HEK293 (cell line): ENCODE results near the gene CEP120.

Source experiments
- CTCF ChIA-PET: fragments of 350-600 bp; formaldehyde crosslinking; extraction: SDS; loops from one replicate; lab custom pipeline; 2021; ENCODE audit warnings: antibody characterized with exemption; lab: Yijun Ruan, JAX
- POLR2A ChIA-PET: fragments of 300-600 bp; formaldehyde crosslinking; extraction: SDS; loops from one replicate; lab custom pipeline; 2020; ENCODE audit warnings: antibody characterized with exemption, inconsistent platforms; lab: Yijun Ruan, JAX
- H3K27ac ChIP-seq: fragments of 200-500 bp; sonication (Bioruptor generic); 2 replicates; pipeline ENCODE4 v1.5.1; 2014; ENCODE audit warnings: low read depth, low read length, control low read depth, inconsistent platforms; ENCODE audit errors: extremely low read depth
- H3K36me3 ChIP-seq, 2 experiments: fragments of 200-500 bp in 1 of 2; sonication (Bioruptor generic) in 1 of 2; 1 replicate in 1 of 2; 2 replicates in 1 of 2; pipeline ENCODE4 v1.5.1; 2014 to 2017; ENCODE audit warnings: inconsistent platforms in 2 of 2, low read length in 2 of 2; ENCODE audit not compliant: control insufficient read depth in 2 of 2, insufficient read depth in 1 of 2
- H3K4me1 ChIP-seq: fragments of 200-500 bp; sonication (Bioruptor generic); 2 replicates; pipeline ENCODE4 v1.5.1; 2014; ENCODE audit warnings: mild to moderate bottlenecking, low read length, inconsistent platforms; ENCODE audit not compliant: control insufficient read depth, insufficient read depth
- H3K4me3 ChIP-seq: 2 replicates; pipeline ENCODE4 v1.5.1; 2011; ENCODE audit warnings: low read depth, mild to moderate bottlenecking, control low read depth, low read length, moderate library complexity
- H3K9me3 ChIP-seq: fragments of 200-500 bp; sonication (Bioruptor generic); 2 replicates; pipeline ENCODE4 v1.5.1; 2014; ENCODE audit warnings: low read depth, low read length, inconsistent platforms; ENCODE audit not compliant: control insufficient read depth, insufficient read depth
- OSR2 ChIP-seq: fragments of 450-650 bp; formaldehyde crosslinking; IDR thresholded peaks from 2 replicates; pipeline ENCODE4 v1.5.1; 2016; ENCODE audit warnings: missing biosample characterization, missing genetic modification characterization
- ZNF114 ChIP-seq: fragments of 450-650 bp; formaldehyde crosslinking; IDR thresholded peaks from 2 replicates; pipeline ENCODE4 v1.5.0; 2017; ENCODE audit warnings: missing biosample characterization, missing genetic modification characterization
- ZNF155 ChIP-seq: fragments of 450-650 bp; formaldehyde crosslinking; IDR thresholded peaks from 2 replicates; pipeline ENCODE4 v1.5.1; 2016; ENCODE audit warnings: missing biosample characterization, missing genetic modification characterization
- ZNF184 ChIP-seq: fragments of 450-650 bp; IDR thresholded peaks from 2 replicates; pipeline ENCODE4 v1.5.1; 2018; ENCODE audit warnings: missing biosample characterization, mild to moderate bottlenecking, missing genetic modification characterization
- ZNF2 ChIP-seq: fragments of 450-650 bp; formaldehyde crosslinking; IDR thresholded peaks from 2 replicates; pipeline ENCODE4 v1.5.1; 2016; ENCODE audit warnings: missing biosample characterization, missing genetic modification characterization
- ZNF211 ChIP-seq: fragments of 450-650 bp; formaldehyde crosslinking; IDR thresholded peaks from 2 replicates; pipeline ENCODE4 v1.5.1; 2016; ENCODE audit warnings: low read depth, missing biosample characterization, missing genetic modification characterization
- ZNF221 ChIP-seq: fragments of 450-650 bp; formaldehyde crosslinking; IDR thresholded peaks from 2 replicates; pipeline ENCODE4 v1.5.1; 2017; ENCODE audit warnings: missing biosample characterization, missing genetic modification characterization, borderline replicate concordance
- ZNF350 ChIP-seq: fragments of 450-650 bp; formaldehyde crosslinking; IDR thresholded peaks from 2 replicates; pipeline ENCODE4 v1.5.0; 2017; ENCODE audit warnings: missing biosample characterization, mild to moderate bottlenecking, missing genetic modification characterization
- ZNF416 ChIP-seq: fragments of 450-650 bp; formaldehyde crosslinking; IDR thresholded peaks from 2 replicates; pipeline ENCODE4 v1.5.1; 2016; ENCODE audit warnings: missing biosample characterization, missing genetic modification characterization
- ZNF548 ChIP-seq: fragments of 450-650 bp; formaldehyde crosslinking; IDR thresholded peaks from 2 replicates; pipeline ENCODE4 v1.5.1; 2016; ENCODE audit warnings: missing biosample characterization, missing genetic modification characterization
- ZNF561 ChIP-seq: fragments of 450-650 bp; IDR thresholded peaks from 2 replicates; pipeline ENCODE4 v1.5.1; 2018; ENCODE audit warnings: missing biosample characterization, missing genetic modification characterization, borderline replicate concordance
- ZNF585B ChIP-seq: fragments of 450-650 bp; formaldehyde crosslinking; IDR thresholded peaks from 2 replicates; pipeline ENCODE4 v1.5.1; 2016; ENCODE audit warnings: missing biosample characterization, missing genetic modification characterization
- ZNF623 ChIP-seq: fragments of 450-650 bp; formaldehyde crosslinking; IDR thresholded peaks from 2 replicates; pipeline ENCODE4 v1.5.1; 2016; ENCODE audit warnings: missing biosample characterization, missing genetic modification characterization
- ZNF664 ChIP-seq: fragments of 450-650 bp; formaldehyde crosslinking; IDR thresholded peaks from 2 replicates; pipeline ENCODE4 v1.5.1; 2016; ENCODE audit warnings: missing biosample characterization, missing genetic modification characterization
- ZSCAN23 ChIP-seq: fragments of 450-650 bp; formaldehyde crosslinking; IDR thresholded peaks from 2 replicates; pipeline ENCODE4 v1.5.1; 2016; ENCODE audit warnings: missing biosample characterization, missing genetic modification characterization
- TF ChIP-seq, protein P1 (sequence below): fragments of 450-650 bp; formaldehyde crosslinking; IDR thresholded peaks from 2 replicates; pipeline ENCODE4 v1.5.1; 2016; ENCODE audit warnings: missing biosample characterization, missing genetic modification characterization
- TF ChIP-seq, protein P2 (sequence below): fragments of 450-650 bp; formaldehyde crosslinking; IDR thresholded peaks from 2 replicates; pipeline ENCODE4 v1.5.1; 2016; ENCODE audit warnings: missing biosample characterization, missing genetic modification characterization
- TF ChIP-seq, protein P3 (sequence below): fragments of 450-650 bp; formaldehyde crosslinking; IDR thresholded peaks from 2 replicates; pipeline ENCODE4 v1.5.1; 2016; ENCODE audit warnings: missing biosample characterization, missing genetic modification characterization
- TF ChIP-seq, protein P4 (sequence below): fragments of 450-650 bp; formaldehyde crosslinking; conservative IDR thresholded peaks from 2 replicates; pipeline ENCODE4 v1.5.1; 2016; ENCODE audit warnings: low read depth, missing biosample characterization, missing genetic modification characterization

The CEP120 gene

DNA sequence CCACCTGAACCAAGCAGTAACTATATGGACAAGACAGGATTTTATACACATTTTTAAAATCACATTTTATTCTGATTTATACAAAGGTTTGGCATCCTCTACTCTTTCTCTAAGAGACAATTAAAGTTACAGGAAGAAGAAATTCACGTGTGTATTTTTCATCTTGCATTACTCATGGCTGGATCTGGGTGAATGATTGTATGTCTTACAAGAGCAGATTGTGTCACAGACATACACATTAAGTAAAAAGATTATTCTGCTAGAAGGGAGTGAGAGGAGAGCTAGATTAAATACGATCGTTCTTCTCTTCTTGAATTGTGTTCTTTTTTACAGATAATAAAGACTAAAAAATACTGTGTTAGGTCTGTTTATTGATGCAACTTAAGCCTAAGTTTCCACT is 20.8 kb upstream of the CEP120 start:
- ChIA-PET POLR2A (no interaction called here), CTCF (interaction anchor here (0.5 kb wide), 1 partner anchor 62 kb away, joined by 3 read pairs; no protein-coding TSS in a partner anchor)
- no peak overlapping the region for H3K27ac ChIP-seq
- no peaks in the 10 kb centered on the region for H3K9me3 ChIP-seq
- TF ChIP-seq ZNF155 (tag by site-specific recombination) (no peak), ZNF114 (tag by site-specific recombination) (no peak), ZNF585B (no peak), ZNF561 (tag by site-specific recombination) (no peak), ZSCAN23 (tag by site-specific recombination) (no peak), ZNF211 (tag by site-specific recombination) (no peak), ZNF350 (tag by site-specific recombination) (no peak), ZNF2 (tag by site-specific recombination) (no peak), ZNF221 (tag by site-specific recombination) (no peak), ZNF416 (tag by site-specific recombination) (no peak), ZNF548 (tag by site-specific recombination) (no peak), OSR2 (tag by site-specific recombination) (no peak)
- TF ChIP-seq, protein P1, sequence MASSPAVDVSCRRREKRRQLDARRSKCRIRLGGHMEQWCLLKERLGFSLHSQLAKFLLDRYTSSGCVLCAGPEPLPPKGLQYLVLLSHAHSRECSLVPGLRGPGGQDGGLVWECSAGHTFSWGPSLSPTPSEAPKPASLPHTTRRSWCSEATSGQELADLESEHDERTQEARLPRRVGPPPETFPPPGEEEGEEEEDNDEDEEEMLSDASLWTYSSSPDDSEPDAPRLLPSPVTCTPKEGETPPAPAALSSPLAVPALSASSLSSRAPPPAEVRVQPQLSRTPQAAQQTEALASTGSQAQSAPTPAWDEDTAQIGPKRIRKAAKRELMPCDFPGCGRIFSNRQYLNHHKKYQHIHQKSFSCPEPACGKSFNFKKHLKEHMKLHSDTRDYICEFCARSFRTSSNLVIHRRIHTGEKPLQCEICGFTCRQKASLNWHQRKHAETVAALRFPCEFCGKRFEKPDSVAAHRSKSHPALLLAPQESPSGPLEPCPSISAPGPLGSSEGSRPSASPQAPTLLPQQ, result no peak
- H3K4me1 ChIP-seq, result no peaks in the 10 kb centered on the region
- H3K4me3 ChIP-seq, result no peak overlapping the region
- no peaks in the 10 kb centered on the region for H3K36me3 ChIP-seq

DNA sequence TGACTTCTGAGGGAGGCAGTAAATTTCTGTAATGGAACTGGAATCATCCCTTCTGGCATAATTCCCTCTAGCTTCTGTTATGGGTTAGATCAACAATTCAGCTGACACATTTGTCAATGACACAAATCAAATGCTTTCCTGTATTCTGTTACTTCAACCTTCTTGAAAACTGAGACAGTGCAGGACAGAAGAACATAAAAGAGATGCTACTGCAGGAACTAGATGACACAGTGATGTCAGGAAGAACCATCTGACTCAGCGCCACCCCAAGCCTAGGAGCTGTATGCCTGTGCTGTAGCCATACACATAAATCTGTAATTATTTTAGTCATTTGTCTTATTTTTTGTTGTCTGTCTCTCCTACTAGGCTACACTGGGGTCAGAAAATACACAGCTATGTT is 18.2 kb upstream of the CEP120 start:
- CTCF ChIA-PET, result interaction anchor here (2.4 kb wide), 1 partner anchor 18 kb away, joined by 11 read pairs; the partner anchor contains the start of gene CEP120
- Histone ChIP-seq H3K4me1 (0 out of 2 replicates have a peak, but pooled peaks cover 3% of the 10 kb centered on the region), H3K36me3 (no peaks in the 10 kb centered on the region), H3K27ac (no peak overlapping the region), H3K9me3 (no peaks in the 10 kb centered on the region), H3K4me3 (no peak overlapping the region)
- POLR2A ChIA-PET, result no interaction called here
- peak; percentile 81 for TF ChIP-seq OSR2 (tag by site-specific recombination)
- TF ChIP-seq, protein P2, sequence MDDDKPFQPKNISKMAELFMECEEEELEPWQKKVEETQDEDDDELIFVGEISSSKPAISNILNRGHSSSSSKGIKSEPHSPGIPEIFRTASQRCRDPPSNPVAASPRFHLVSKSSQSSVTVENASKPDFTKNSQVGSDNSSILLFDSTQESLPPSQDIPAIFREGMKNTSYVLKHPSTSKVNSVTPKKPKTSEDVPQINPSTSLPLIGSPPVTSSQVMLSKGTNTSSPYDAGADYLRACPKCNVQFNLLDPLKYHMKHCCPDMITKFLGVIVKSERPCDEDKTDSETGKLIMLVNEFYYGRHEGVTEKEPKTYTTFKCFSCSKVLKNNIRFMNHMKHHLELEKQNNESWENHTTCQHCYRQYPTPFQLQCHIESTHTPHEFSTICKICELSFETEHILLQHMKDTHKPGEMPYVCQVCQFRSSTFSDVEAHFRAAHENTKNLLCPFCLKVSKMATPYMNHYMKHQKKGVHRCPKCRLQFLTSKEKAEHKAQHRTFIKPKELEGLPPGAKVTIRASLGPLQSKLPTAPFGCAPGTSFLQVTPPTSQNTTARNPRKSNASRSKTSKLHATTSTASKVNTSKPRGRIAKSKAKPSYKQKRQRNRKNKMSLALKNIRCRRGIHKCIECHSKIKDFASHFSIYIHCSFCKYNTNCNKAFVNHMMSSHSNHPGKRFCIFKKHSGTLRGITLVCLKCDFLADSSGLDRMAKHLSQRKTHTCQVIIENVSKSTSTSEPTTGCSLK, result no peak
- TF ChIP-seq ZNF184 (tag by site-specific recombination), result no peak

DNA sequence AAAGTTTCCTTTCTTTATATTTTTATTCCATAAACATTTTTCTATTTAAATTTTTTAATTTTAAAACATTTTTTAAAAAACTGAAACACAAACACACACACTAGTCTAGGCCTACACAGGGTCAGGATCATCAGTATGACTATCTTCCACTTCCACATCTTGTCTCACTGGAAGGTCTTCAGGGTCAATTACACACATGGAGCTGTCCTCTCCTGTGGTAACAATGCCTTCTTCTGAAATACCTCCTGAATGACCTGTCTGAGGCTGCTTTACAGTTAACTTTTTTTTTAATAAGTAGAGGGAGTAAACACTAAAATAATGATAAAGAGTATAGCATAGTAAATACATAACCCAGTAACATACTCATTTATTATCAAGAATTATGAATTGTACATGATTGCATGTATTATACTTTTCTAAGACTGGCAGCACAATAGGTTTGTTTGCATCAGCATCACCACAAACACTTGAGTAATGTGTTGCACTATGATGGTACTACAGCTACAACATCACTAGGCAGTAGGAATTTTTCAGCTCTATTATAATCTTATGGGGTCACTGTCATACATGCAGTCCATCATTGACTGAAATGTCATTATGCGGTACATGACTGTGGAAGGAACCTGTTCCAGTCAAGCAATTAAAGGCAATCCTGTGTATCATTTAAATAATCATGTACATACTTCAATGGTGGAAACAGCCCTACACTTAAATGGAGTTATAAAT is 17.4 kb upstream of the CEP120 start:
- no peak overlapping the region for H3K4me3 ChIP-seq
- no peak overlapping the region for H3K27ac ChIP-seq
- ChIA-PET POLR2A (no interaction called here), CTCF (interaction anchor here (0.6 to 2.4 kb wide), 2 partner anchors 17 to 45 kb away, joined by 3 to 11 read pairs; partner anchors contain the start of gene CEP120)
- peak; percentile 63; the same call in 1 of the 2 replicates for TF ChIP-seq ZNF664 (tag by site-specific recombination)
- TF ChIP-seq, protein P3, sequence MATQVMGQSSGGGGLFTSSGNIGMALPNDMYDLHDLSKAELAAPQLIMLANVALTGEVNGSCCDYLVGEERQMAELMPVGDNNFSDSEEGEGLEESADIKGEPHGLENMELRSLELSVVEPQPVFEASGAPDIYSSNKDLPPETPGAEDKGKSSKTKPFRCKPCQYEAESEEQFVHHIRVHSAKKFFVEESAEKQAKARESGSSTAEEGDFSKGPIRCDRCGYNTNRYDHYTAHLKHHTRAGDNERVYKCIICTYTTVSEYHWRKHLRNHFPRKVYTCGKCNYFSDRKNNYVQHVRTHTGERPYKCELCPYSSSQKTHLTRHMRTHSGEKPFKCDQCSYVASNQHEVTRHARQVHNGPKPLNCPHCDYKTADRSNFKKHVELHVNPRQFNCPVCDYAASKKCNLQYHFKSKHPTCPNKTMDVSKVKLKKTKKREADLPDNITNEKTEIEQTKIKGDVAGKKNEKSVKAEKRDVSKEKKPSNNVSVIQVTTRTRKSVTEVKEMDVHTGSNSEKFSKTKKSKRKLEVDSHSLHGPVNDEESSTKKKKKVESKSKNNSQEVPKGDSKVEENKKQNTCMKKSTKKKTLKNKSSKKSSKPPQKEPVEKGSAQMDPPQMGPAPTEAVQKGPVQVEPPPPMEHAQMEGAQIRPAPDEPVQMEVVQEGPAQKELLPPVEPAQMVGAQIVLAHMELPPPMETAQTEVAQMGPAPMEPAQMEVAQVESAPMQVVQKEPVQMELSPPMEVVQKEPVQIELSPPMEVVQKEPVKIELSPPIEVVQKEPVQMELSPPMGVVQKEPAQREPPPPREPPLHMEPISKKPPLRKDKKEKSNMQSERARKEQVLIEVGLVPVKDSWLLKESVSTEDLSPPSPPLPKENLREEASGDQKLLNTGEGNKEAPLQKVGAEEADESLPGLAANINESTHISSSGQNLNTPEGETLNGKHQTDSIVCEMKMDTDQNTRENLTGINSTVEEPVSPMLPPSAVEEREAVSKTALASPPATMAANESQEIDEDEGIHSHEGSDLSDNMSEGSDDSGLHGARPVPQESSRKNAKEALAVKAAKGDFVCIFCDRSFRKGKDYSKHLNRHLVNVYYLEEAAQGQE (tag by site-specific recombination), result 0 out of 2 replicates have a peak, but pooled peaks have one; percentile 22
- TF ChIP-seq ZNF623 (tag by site-specific recombination), result no peak
- TF ChIP-seq, protein P4, sequence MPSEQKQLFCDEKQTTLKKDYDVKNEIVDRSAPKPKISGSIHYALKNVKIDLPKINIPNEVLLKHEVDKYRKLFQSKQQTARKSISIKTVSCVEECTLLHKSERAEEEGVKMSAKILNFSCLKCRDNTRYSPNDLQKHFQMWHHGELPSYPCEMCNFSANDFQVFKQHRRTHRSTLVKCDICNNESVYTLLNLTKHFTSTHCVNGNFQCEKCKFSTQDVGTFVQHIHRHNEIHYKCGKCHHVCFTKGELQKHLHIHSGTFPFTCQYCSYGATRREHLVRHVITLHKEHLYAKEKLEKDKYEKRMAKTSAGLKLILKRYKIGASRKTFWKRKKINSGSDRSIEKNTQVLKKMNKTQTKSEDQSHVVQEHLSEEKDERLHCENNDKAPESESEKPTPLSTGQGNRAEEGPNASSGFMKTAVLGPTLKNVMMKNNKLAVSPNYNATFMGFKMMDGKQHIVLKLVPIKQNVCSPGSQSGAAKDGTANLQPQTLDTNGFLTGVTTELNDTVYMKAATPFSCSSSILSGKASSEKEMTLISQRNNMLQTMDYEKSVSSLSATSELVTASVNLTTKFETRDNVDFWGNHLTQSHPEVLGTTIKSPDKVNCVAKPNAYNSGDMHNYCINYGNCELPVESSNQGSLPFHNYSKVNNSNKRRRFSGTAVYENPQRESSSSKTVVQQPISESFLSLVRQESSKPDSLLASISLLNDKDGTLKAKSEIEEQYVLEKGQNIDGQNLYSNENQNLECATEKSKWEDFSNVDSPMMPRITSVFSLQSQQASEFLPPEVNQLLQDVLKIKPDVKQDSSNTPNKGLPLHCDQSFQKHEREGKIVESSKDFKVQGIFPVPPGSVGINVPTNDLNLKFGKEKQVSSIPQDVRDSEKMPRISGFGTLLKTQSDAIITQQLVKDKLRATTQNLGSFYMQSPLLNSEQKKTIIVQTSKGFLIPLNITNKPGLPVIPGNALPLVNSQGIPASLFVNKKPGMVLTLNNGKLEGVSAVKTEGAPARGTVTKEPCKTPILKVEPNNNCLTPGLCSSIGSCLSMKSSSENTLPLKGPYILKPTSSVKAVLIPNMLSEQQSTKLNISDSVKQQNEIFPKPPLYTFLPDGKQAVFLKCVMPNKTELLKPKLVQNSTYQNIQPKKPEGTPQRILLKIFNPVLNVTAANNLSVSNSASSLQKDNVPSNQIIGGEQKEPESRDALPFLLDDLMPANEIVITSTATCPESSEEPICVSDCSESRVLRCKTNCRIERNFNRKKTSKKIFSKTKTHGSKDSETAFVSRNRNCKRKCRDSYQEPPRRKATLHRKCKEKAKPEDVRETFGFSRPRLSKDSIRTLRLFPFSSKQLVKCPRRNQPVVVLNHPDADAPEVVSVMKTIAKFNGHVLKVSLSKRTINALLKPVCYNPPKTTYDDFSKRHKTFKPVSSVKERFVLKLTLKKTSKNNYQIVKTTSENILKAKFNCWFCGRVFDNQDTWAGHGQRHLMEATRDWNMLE, result no peak
- no peaks in the 10 kb centered on the region for H3K36me3 ChIP-seq
- no peaks in the 10 kb centered on the region for H3K9me3 ChIP-seq
- 0 out of 2 replicates have a peak, but pooled peaks cover 3% of the 10 kb centered on the region for H3K4me1 ChIP-seq
